HL-60 (cell line): ENCODE measurements around the gene GPR31.

Experiments used
- DNase-seq, 2 experiments: peaks; one replicate each; pipeline ENCODE4 v3.0.0-alpha.2; 2010 to 2020; ENCODE audit warnings: low read depth in 1 of 2, low spot score in 1 of 2
- H3K27ac ChIP-seq: fragments of 250-450 bp; sonication (Bioruptor Pico); replicated peaks from 2 replicates; pipeline ENCODE4 v1.5.1; 2020; ENCODE audit warnings: mild to moderate bottlenecking, moderate library complexity
- H3K27me3 ChIP-seq: fragments of 250-450 bp; sonication (Bioruptor Pico); 2 replicates; pipeline ENCODE4 v1.5.1; 2021; ENCODE audit warnings: mild to moderate bottlenecking, moderate library complexity; ENCODE audit not compliant: insufficient read depth, poor library complexity, severe bottlenecking
- H3K4me3 ChIP-seq: replicated peaks from 2 replicates; pipeline ENCODE4 v1.5.1; 2011; ENCODE audit warnings: mild to moderate bottlenecking, control low read depth, low read length; ENCODE audit not compliant: insufficient read depth
- CTCF ChIP-seq: IDR thresholded peaks from one replicate; pipeline ENCODE4 v1.5.1; 2011; ENCODE audit warnings: low read length, control low read depth, inconsistent platforms; ENCODE audit not compliant: insufficient read depth
- GABPA ChIP-seq: IDR thresholded peaks from 2 replicates; pipeline ENCODE4 v1.6.1; 2012; ENCODE audit warnings: low read depth
- POLR2AphosphoS5 ChIP-seq: IDR thresholded peaks from 2 replicates; pipeline ENCODE4 v1.6.1; 2012; ENCODE audit warnings: low read depth
- REST ChIP-seq: IDR thresholded peaks from 2 replicates; pipeline ENCODE4 v1.6.1; 2012; ENCODE audit warnings: low read depth; ENCODE audit not compliant: insufficient replicate concordance
- SPI1 ChIP-seq: IDR thresholded peaks from 2 replicates; pipeline ENCODE4 v1.6.1; 2012; ENCODE audit warnings: low read depth, mild to moderate bottlenecking, borderline replicate concordance

The GPR31 gene

GRCh38 chr6:167162591-167162990 lies 4.8 kb upstream of the GPR31 start:
- H3K27me3 ChIP-seq = peaks cover 7% of the 10 kb centered on the region
- DNase-seq = no peak
- TF ChIP-seq CTCF = no peak
- TF ChIP-seq GABPA = no peak
- no peak for TF ChIP-seq POLR2AphosphoS5
- no peak for TF ChIP-seq SPI1
- TF ChIP-seq REST = no peak
- no peak overlapping the region for H3K27ac ChIP-seq
- H3K4me3 ChIP-seq = no peak overlapping the region

GRCh38 chr6:167161851-167162467 lies 4.2 kb upstream of the GPR31 start:
- no peak overlapping the region for H3K4me3 ChIP-seq
- DNase-seq = no peak
- H3K27me3 ChIP-seq = peaks cover 7% of the 10 kb centered on the region
- no peak overlapping the region for H3K27ac ChIP-seq
- TF ChIP-seq SPI1 = no peak
- TF ChIP-seq REST = no peak
- TF ChIP-seq CTCF = no peak
- no peak for TF ChIP-seq POLR2AphosphoS5
- TF ChIP-seq GABPA = no peak

GRCh38 chr6:167157414-167157813 lies 366 bp downstream of the GPR31 start:
- H3K4me3 ChIP-seq = no peak overlapping the region
- H3K27me3 ChIP-seq = no peaks in the 10 kb centered on the region
- DNase-seq = no peak

More at GRCh38 chr6:167157414-167157813, 366 bp downstream of the GPR31 start:
- no peak overlapping the region for H3K27ac ChIP-seq
- TF ChIP-seq REST (no peak), GABPA (no peak), CTCF (no peak), POLR2AphosphoS5 (no peak), SPI1 (no peak)
